GM12872 (cell line): Measurements from ENCODE around the gene DLEC1.

Experiments used
- CTCF ChIP-seq: IDR thresholded peaks from 3 replicates; pipeline ENCODE4 v1.5.1; 2011; ENCODE audit warnings: low read depth, mild to moderate bottlenecking, low read length, moderate library complexity; ENCODE audit not compliant: insufficient read depth

Gene DLEC1

GRCh38 chr3:38040401-38040800 lies 1.4 kb downstream of the DLEC1 start:
- no peak for TF ChIP-seq CTCF

- no peak for TF ChIP-seq CTCF
Observed at GRCh38 chr3:38043486-38043885, 4.5 kb downstream of the DLEC1 start.

GRCh38 chr3:38046027-38046426 lies 7.0 kb downstream of the DLEC1 start:
- TF ChIP-seq CTCF: no peak

GRCh38 chr3:38046821-38047220 lies 7.8 kb downstream of the DLEC1 start:
- TF ChIP-seq CTCF: no peak

- no peak for TF ChIP-seq CTCF
Observed at GRCh38 chr3:38047896-38048295, 8.9 kb downstream of the DLEC1 start.

- TF ChIP-seq CTCF: no peak
Observed at GRCh38 chr3:38049358-38050126, 10.5 kb downstream of the DLEC1 start.

GRCh38 chr3:38051131-38051530 lies 12.1 kb downstream of the DLEC1 start:
- no peak for TF ChIP-seq CTCF

GRCh38 chr3:38054499-38055001 lies 15.5 kb downstream of the DLEC1 start:
- no peak for TF ChIP-seq CTCF
